ENCODE measurements around the gene PAPPA2. TPM values are rescaled to one million over a fixed set of nuclear protein-coding genes. Genes with fewer than 3 reads are reported as not detected.

PAPPA2 gene
- total RNA-seq, 2 donors from 2014 or later = 1.3 TPM; not detected in 1

DNA sequence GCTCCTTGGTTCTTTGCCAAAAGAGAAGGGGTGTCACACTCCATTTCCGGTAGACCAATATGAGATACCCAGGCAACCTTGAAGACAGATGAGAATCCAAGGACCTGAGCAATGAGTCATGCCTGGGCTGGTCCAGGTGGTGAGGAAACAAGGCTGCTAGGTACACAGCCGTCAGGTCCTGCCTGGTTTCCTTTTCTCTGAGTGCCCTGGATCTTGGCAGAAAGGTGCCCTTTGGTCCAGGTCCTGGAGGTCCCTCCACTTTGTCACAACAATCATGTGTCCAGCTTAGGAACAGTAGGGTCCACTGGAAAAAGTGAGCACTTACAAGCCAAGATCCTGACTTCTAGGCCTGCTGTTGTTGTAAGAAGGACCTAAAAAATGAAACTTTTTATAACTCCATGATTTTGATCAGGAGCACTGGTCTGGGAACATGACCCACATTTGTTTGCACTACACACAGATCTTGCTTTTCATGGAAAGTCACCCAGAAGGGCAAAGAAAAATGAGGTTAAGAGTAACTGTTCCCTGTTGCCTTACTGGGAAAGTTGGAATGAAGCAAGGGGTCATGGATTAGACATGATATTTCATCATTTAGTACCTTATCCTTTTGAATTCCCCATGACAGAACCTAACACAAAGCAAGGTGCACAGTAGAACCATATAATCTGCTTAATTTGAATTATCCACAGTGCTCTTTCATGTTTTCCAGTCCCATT is 94.7 kb downstream of the PAPPA2 start:
- H3K36me3 Mint-ChIP-seq (ENCODE audit: low read depth) = no peaks in the 10 kb centered on the region
- H3K36me3 ChIP-seq (ENCODE audit: control insufficient read depth, insufficient read depth, low read length) = no peaks in the 10 kb centered on the region
- DNase-seq = no peak
- H3K4me3 Mint-ChIP-seq = no peak overlapping the region
- H3K9ac ChIP-seq (ENCODE audit: extremely low read depth, low read length, poor library complexity, severe bottlenecking) = no peak overlapping the region
- H3K9me3 ChIP-seq (ENCODE audit: control insufficient read depth, low read length) = no peaks in the 10 kb centered on the region
- H3K27ac Mint-ChIP-seq = no peak overlapping the region
- TF ChIP-seq, protein P1, sequence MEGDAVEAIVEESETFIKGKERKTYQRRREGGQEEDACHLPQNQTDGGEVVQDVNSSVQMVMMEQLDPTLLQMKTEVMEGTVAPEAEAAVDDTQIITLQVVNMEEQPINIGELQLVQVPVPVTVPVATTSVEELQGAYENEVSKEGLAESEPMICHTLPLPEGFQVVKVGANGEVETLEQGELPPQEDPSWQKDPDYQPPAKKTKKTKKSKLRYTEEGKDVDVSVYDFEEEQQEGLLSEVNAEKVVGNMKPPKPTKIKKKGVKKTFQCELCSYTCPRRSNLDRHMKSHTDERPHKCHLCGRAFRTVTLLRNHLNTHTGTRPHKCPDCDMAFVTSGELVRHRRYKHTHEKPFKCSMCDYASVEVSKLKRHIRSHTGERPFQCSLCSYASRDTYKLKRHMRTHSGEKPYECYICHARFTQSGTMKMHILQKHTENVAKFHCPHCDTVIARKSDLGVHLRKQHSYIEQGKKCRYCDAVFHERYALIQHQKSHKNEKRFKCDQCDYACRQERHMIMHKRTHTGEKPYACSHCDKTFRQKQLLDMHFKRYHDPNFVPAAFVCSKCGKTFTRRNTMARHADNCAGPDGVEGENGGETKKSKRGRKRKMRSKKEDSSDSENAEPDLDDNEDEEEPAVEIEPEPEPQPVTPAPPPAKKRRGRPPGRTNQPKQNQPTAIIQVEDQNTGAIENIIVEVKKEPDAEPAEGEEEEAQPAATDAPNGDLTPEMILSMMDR (conservative IDR thresholded peaks at IDR 0.05) = no peak
- no peaks in the 10 kb centered on the region for H3K9me3 Mint-ChIP-seq
- H3K27me3 ChIP-seq (ENCODE audit: control insufficient read depth, insufficient read depth, low read length, poor library complexity, severe bottlenecking) = peaks cover 20% of the 10 kb centered on the region
- no peak overlapping the region for H3K4me3 ChIP-seq (ENCODE audit: low read length)
- no peak overlapping the region for H3K27ac ChIP-seq (ENCODE audit: low read depth, low read length)
- peaks cover 30% of the 10 kb centered on the region for H3K27me3 Mint-ChIP-seq (ENCODE audit: insufficient read depth)
- WGBS, 2 experiments (ENCODE audit: insufficient coverage in 1 of 2, insufficient read length in 1 of 2) = 76 to 88% methylated on average over 2 of the region's 2 CpGs
- H3K4me1 ChIP-seq (ENCODE audit: control insufficient read depth, insufficient read depth, low read length) = peaks cover 3% of the 10 kb centered on the region
- H3K4me1 Mint-ChIP-seq = peaks cover 14% of the 10 kb centered on the region

DNA sequence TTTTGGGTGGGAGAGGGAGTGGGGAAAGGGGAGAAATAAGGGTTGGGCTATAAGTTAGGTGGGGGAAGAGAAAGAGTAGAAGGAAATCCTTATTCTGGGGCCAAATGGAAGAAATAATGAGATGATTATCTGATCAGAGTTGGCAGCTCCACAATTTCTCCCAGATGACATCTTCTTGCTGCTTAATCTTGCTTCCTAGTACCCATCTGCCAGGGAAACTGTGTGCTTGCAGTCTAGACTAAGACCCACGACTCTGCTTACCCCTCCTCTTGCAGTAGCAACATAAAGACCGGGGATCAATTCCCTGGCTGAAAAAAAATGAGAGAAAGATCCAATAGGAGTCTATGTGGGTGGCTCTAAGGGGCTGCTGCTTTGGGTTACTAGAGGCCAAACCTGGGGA is 95.6 kb downstream of the PAPPA2 start:
- no peak overlapping the region for H3K27ac ChIP-seq (ENCODE audit: low read depth, low read length)
- H3K4me1 Mint-ChIP-seq = peaks cover 6% of the 10 kb centered on the region
- no peaks in the 10 kb centered on the region for H3K36me3 ChIP-seq (ENCODE audit: control insufficient read depth, insufficient read depth, low read length)
- H3K27ac Mint-ChIP-seq = no peak overlapping the region
- H3K27me3 ChIP-seq (ENCODE audit: control insufficient read depth, insufficient read depth, low read length, poor library complexity, severe bottlenecking) = peaks cover 20% of the 10 kb centered on the region
- peaks cover 3% of the 10 kb centered on the region for H3K4me1 ChIP-seq (ENCODE audit: control insufficient read depth, insufficient read depth, low read length)
- no peaks in the 10 kb centered on the region for H3K9me3 ChIP-seq (ENCODE audit: control insufficient read depth, low read length)
- H3K4me3 Mint-ChIP-seq = no peak overlapping the region
- no peak overlapping the region for H3K4me3 ChIP-seq (ENCODE audit: low read length)
- peaks cover 26% of the 10 kb centered on the region for H3K27me3 Mint-ChIP-seq (ENCODE audit: insufficient read depth)
- no peaks in the 10 kb centered on the region for H3K9me3 Mint-ChIP-seq
- no peak overlapping the region for H3K9ac ChIP-seq (ENCODE audit: extremely low read depth, low read length, poor library complexity, severe bottlenecking)
- 83 to 100% methylated on average over 1 to 2 of the region's 2 CpGs for WGBS, 2 experiments (ENCODE audit: insufficient coverage in 1 of 2, insufficient read length in 1 of 2)
- TF ChIP-seq, protein P1 (conservative IDR thresholded peaks at IDR 0.05) = no peak
- DNase-seq = no peak
- H3K36me3 Mint-ChIP-seq (ENCODE audit: low read depth) = no peaks in the 10 kb centered on the region

DNA sequence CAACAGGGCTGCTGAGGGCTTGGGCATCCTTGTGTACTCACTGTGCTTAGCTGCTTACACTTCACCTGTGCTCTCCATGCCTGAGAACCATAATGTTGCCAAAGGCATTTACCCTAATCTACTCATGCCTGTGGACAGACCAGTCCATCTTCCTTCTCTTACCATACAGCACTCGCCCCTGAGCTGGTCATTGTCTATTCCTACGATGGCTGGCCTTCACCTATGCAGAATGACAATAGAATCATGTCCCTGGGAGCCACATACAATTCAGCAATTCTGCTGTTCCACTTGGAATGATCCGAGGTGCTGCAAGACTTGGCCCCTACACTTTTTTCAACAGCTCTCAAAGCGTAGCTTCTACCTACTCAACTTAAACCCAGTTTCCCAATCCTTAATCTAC is 96.5 kb downstream of the PAPPA2 start:
- no peak overlapping the region for H3K27ac Mint-ChIP-seq
- DNase-seq = no peak
- Histone ChIP-seq H3K27ac (ENCODE audit: low read depth, low read length) (no peak overlapping the region), H3K9ac (ENCODE audit: extremely low read depth, low read length, poor library complexity, severe bottlenecking) (no peak overlapping the region), H3K4me3 (ENCODE audit: low read length) (no peak overlapping the region), H3K27me3 (ENCODE audit: control insufficient read depth, insufficient read depth, low read length, poor library complexity, severe bottlenecking) (peaks cover 14% of the 10 kb centered on the region), H3K36me3 (ENCODE audit: control insufficient read depth, insufficient read depth, low read length) (no peaks in the 10 kb centered on the region), H3K4me1 (ENCODE audit: control insufficient read depth, insufficient read depth, low read length) (peaks cover 3% of the 10 kb centered on the region), H3K9me3 (ENCODE audit: control insufficient read depth, low read length) (no peaks in the 10 kb centered on the region)
- H3K4me1 Mint-ChIP-seq = peaks cover 6% of the 10 kb centered on the region
- H3K4me3 Mint-ChIP-seq = no peak overlapping the region
- H3K27me3 Mint-ChIP-seq (ENCODE audit: insufficient read depth) = peaks cover 21% of the 10 kb centered on the region
- no peaks in the 10 kb centered on the region for H3K9me3 Mint-ChIP-seq
- TF ChIP-seq, protein P1 (conservative IDR thresholded peaks at IDR 0.05) = no peak
- WGBS, 2 experiments (ENCODE audit: insufficient coverage in 1 of 2, insufficient read length in 1 of 2) = 26 to 32% methylated on average over 4 of the region's 4 CpGs
- no peaks in the 10 kb centered on the region for H3K36me3 Mint-ChIP-seq (ENCODE audit: low read depth)

Data from endodermal cell (in vitro differentiated cells).